Smooth muscle cell (in vitro differentiated cells): Measurements from ENCODE around the gene VPS45. TPM values are rescaled to one million over a fixed set of nuclear protein-coding genes. Genes with fewer than 3 reads are reported as not detected.

ENCODE experiments used
- DNase-seq: peaks from one replicate; lab custom pipeline; 2025; ENCODE audit not compliant: unreplicated experiment; lab: John Stamatoyannopoulos, UW
- H2AFZ ChIP-seq: fragments of 200-600 bp; sonication (generic); 2 replicates; pipeline ENCODE4 v1.6.0; 2016; ENCODE audit warnings: antibody characterized with exemption, low read depth, mild to moderate bottlenecking
- H3F3A ChIP-seq: fragments of 200-600 bp; sonication (generic); 2 replicates; pipeline ENCODE4 v1.6.0; 2017; ENCODE audit warnings: antibody characterized with exemption, low read depth
- H3K27ac ChIP-seq: fragments of 200-600 bp; sonication (generic); 2 replicates; pipeline ENCODE4 v1.5.1; 2016; ENCODE audit warnings: low read depth, mild to moderate bottlenecking
- H3K27me3 ChIP-seq: fragments of 200-600 bp; sonication (generic); 2 replicates; pipeline ENCODE4 v1.6.1; 2016; ENCODE audit warnings: low read depth, mild to moderate bottlenecking
- H3K36me3 ChIP-seq: fragments of 200-600 bp; sonication (generic); 2 replicates; pipeline ENCODE4 v1.5.1; 2016; ENCODE audit warnings: low read depth
- H3K4me1 ChIP-seq: fragments of 200-600 bp; sonication (generic); 2 replicates; pipeline ENCODE4 v1.5.1; 2016; ENCODE audit warnings: low read depth
- H3K4me2 ChIP-seq: fragments of 200-600 bp; sonication (generic); 2 replicates; pipeline ENCODE4 v1.6.0; 2016; ENCODE audit warnings: mild to moderate bottlenecking
- H3K4me3 ChIP-seq: fragments of 200-600 bp; sonication (generic); 2 replicates; pipeline ENCODE4 v1.5.1; 2016; ENCODE audit warnings: mild to moderate bottlenecking
- H3K79me2 ChIP-seq: fragments of 200-600 bp; sonication (generic); 2 replicates; pipeline ENCODE4 v1.6.0; 2016; ENCODE audit warnings: low read depth, mild to moderate bottlenecking
- H3K9ac ChIP-seq: fragments of 200-600 bp; sonication (generic); 2 replicates; pipeline ENCODE4 v1.6.0; 2016; ENCODE audit warnings: low read depth
- H3K9me3 ChIP-seq: fragments of 200-600 bp; sonication (generic); replicated peaks from 2 replicates; pipeline ENCODE4 v1.5.1; 2016; ENCODE audit warnings: low read depth
- H4K20me1 ChIP-seq: fragments of 200-600 bp; sonication (generic); 2 replicates; pipeline ENCODE4 v1.6.0; 2016; ENCODE audit warnings: low read depth
- CTCF ChIP-seq: fragments of 200-600 bp; sonication (generic); IDR thresholded peaks from 2 replicates; pipeline ENCODE4 v1.5.1; 2017; ENCODE audit warnings: borderline replicate concordance, mild to moderate bottlenecking, antibody characterized with exemption; ENCODE audit not compliant: insufficient read depth, poor library complexity, severe bottlenecking
- WGBS: methylation state at CpG from one replicate; pipeline ENCODE4 v1.1.7; 2016; ENCODE audit warnings: low lambda C conversion rate; 5-methylcytosine and 5-hydroxymethylcytosine counted together
- polyA plus RNA-seq: library from polyadenylated mRNA; unstranded; fragments of >200 nt; fragmentation: Nextera tagmentation; extraction: Ambion mirVana; gene quantifications from 2 replicates; pipeline ENCODE4 v1.2.1, GENCODE V29; 2016
- total RNA-seq: library from RNA; depleted of rRNA; stranded (reverse); fragments of >200 nt; gene quantifications from 2 replicates; pipeline ENCODE4 v1.2.3, GENCODE V29; 2014

The VPS45 gene
- total and polyA plus RNA-seq, 2 experiments from 2014 or later: 28.6 to 44.7 TPM

GRCh38 chr1:150066838-150067183, 765 bp upstream of the VPS45 start:
- Histone ChIP-seq H3K4me2 (peak overlapping the region; percentile 95), H4K20me1 (no peaks in the 10 kb centered on the region), H3K79me2 (peaks cover 25% of the 10 kb centered on the region), H3K27me3 (no peaks in the 10 kb centered on the region), H3K9me3 (no peaks in the 10 kb centered on the region), H3K9ac (peak overlapping the region; percentile 86), H3K27ac (peak overlapping the region; percentile 93), H3F3A (no peaks in the 10 kb centered on the region), H3K4me1 (peaks cover 19% of the 10 kb centered on the region), H3K4me3 (peak overlapping the region; percentile 87), H2AFZ (peak overlapping the region; percentile 99), H3K36me3 (no peaks in the 10 kb centered on the region)
- under 1% methylated on average over 17 of the region's 18 CpGs for WGBS
- peak; percentile 50 for DNase-seq
- TF ChIP-seq CTCF: no peak

DNA sequence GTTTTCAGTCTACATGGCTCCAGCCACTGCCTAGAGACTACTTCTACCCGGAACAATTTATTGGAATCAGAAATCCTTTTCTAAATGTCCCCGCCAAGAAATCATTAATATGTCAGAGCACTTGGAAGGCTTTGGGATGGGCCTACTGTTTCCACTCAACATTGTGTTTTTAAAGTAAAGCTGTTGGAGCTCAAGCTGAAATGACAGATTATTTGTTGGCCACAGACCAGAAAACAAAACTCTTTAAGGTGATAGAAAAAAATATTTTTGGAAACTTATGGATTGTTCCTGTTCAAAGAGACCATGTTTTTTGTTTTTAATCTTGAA, 496 bp downstream of the VPS45 start:
- no peak for TF ChIP-seq CTCF
- Histone ChIP-seq H3K4me1 (peaks cover 19% of the 10 kb centered on the region), H3F3A (no peaks in the 10 kb centered on the region), H3K27me3 (no peaks in the 10 kb centered on the region), H2AFZ (peak overlapping the region; percentile 99), H4K20me1 (no peaks in the 10 kb centered on the region), H3K79me2 (peaks cover 25% of the 10 kb centered on the region), H3K27ac (peak overlapping the region; percentile 93), H3K9me3 (no peaks in the 10 kb centered on the region), H3K4me3 (peak overlapping the region; percentile 87), H3K4me2 (peak overlapping the region; percentile 95), H3K36me3 (peaks cover 3% of the 10 kb centered on the region), H3K9ac (peak overlapping the region; percentile 86)
- no peak for DNase-seq
- 12% methylated on average over 2 of the region's 2 CpGs for WGBS

- Histone ChIP-seq H3K27ac (no peak overlapping the region), H3F3A (no peaks in the 10 kb centered on the region), H3K4me3 (no peak overlapping the region), H3K9me3 (no peaks in the 10 kb centered on the region), H4K20me1 (no peaks in the 10 kb centered on the region), H3K27me3 (no peaks in the 10 kb centered on the region), H2AFZ (no peak overlapping the region), H3K4me1 (peaks cover 19% of the 10 kb centered on the region), H3K9ac (no peak overlapping the region), H3K4me2 (no peak overlapping the region), H3K79me2 (peaks cover 24% of the 10 kb centered on the region), H3K36me3 (peaks cover 9% of the 10 kb centered on the region)
- WGBS: 97% methylated on average over 5 of the region's 5 CpGs
- DNase-seq: no peak
- TF ChIP-seq CTCF: no peak
These were observed 2.3 kb downstream of the VPS45 start for GRCh38 chr1:150069923-150070322.

DNA sequence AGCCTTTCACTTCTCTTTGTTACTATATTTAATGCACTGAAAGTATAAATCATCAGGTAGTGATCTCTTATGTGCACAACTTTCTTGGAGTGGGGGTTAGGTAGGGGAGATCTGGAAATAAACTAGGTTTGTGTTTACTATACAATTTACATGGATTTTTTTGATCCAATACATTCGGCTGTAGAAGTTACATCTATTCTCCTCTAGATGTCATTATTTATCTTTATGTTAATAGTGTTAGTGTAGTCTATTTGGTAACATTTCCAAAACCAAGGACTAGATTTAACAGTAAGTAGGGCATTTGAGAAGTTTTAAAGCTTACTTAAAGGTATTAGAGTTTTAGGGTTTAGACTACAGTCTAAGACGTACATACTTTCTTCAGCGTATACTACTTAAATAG, 5.4 kb downstream of the VPS45 start:
- TF ChIP-seq CTCF: peak; percentile 44
- Histone ChIP-seq H3K27ac (no peak overlapping the region), H3K4me3 (no peak overlapping the region), H3K4me2 (no peak overlapping the region), H3K79me2 (peaks cover 13% of the 10 kb centered on the region), H4K20me1 (no peaks in the 10 kb centered on the region), H3K9me3 (no peaks in the 10 kb centered on the region), H2AFZ (no peak overlapping the region), H3K4me1 (peaks cover 6% of the 10 kb centered on the region), H3K27me3 (no peaks in the 10 kb centered on the region), H3F3A (no peaks in the 10 kb centered on the region), H3K36me3 (peaks cover 28% of the 10 kb centered on the region), H3K9ac (no peak overlapping the region)
- no peak for DNase-seq
- WGBS: 89% methylated on average over 3 of the region's 3 CpGs
